Naive thymus-derived CD4-positive, alpha-beta T cell (primary cell): ENCODE measurements around the gene AP2A1. TPM values are rescaled to one million over a fixed set of nuclear protein-coding genes. Genes with fewer than 3 reads are reported as not detected.

Source experiments
- ATAC-seq: fragments of 150-1000 bp; cut with Tn5 transposase; 2 replicates; pipeline ENCODE4 v1.10.0; 2021; ENCODE audit warnings: mild to moderate bottlenecking, moderate library complexity
- CTCF ChIA-PET: fragments of 350-600 bp; sonication (Branson Sonifier 250); formaldehyde crosslinking; loops from one replicate; lab custom pipeline; 2021; ENCODE audit warnings: antibody characterized with exemption; lab: Charles Lee
- POLR2A ChIA-PET: fragments of 350-600 bp; sonication (Branson Sonifier 250); formaldehyde crosslinking; loops from one replicate; lab custom pipeline; 2021; ENCODE audit warnings: antibody characterized with exemption, inconsistent platforms; lab: Charles Lee
- DNase-seq, 9 donors: peaks; one replicate each; pipeline versions ENCODE4 v3.0.0 to v3.0.0-alpha.2; 2020 to 2022; ENCODE audit warnings: mixed read lengths in 1 of 9
- H3K27ac ChIP-seq: one replicate; pipeline ENCODE4 v1.7.0; 2013; ENCODE audit warnings: mild to moderate bottlenecking, low read depth, low read length, moderate library complexity
- H3K27me3 ChIP-seq, 2 donors: one replicate each; pipeline ENCODE4 v1.7.0; 2013; ENCODE audit warnings: low read length in 2 of 2, mild to moderate bottlenecking in 2 of 2, moderate library complexity in 2 of 2; ENCODE audit not compliant: control insufficient read depth in 2 of 2, insufficient read depth in 2 of 2
- H3K36me3 ChIP-seq, 3 experiments: 1 replicate in 2 of 3; 2 replicates in 1 of 3; pipeline ENCODE4 v1.7.0; 2013; ENCODE audit warnings: low read length in 3 of 3, mild to moderate bottlenecking in 3 of 3, moderate library complexity in 1 of 3; ENCODE audit not compliant: insufficient read depth in 3 of 3, control insufficient read depth in 2 of 3
- H3K4me1 ChIP-seq, 2 donors: one replicate each; pipeline ENCODE4 v1.7.0; 2013; ENCODE audit warnings: low read length in 2 of 2, mild to moderate bottlenecking in 2 of 2, moderate library complexity in 1 of 2; ENCODE audit not compliant: control insufficient read depth in 2 of 2, insufficient read depth in 2 of 2
- H3K4me3 ChIP-seq: 2 replicates; pipeline ENCODE4 v1.7.0; 2013; ENCODE audit warnings: mild to moderate bottlenecking, low read length
- H3K9me3 ChIP-seq, 3 experiments: 1 replicate in 2 of 3; 2 replicates in 1 of 3; pipeline ENCODE4 v1.7.0; 2013; ENCODE audit warnings: low read length in 3 of 3; ENCODE audit not compliant: control insufficient read depth in 2 of 3
- H3K27ac Mint-ChIP-seq, 9 donors: one replicate each; pipeline ENCODE4 v1.8.0; 2020 to 2022; ENCODE audit warnings: mixed read lengths in 9 of 9, mild to moderate bottlenecking in 8 of 9, moderate library complexity in 5 of 9, inconsistent platforms in 2 of 9
- H3K27me3 Mint-ChIP-seq, 5 donors: one replicate each; pipeline ENCODE4 v1.8.0; 2021 to 2022; ENCODE audit warnings: mixed read lengths in 5 of 5, mild to moderate bottlenecking in 1 of 5
- H3K36me3 Mint-ChIP-seq, 5 donors: one replicate each; pipeline ENCODE4 v1.8.0; 2020 to 2022; ENCODE audit warnings: mixed read lengths in 5 of 5, mild to moderate bottlenecking in 3 of 5, inconsistent platforms in 1 of 5
- H3K4me1 Mint-ChIP-seq, 7 donors: one replicate each; pipeline ENCODE4 v1.8.0; 2020 to 2022; ENCODE audit warnings: mixed read lengths in 7 of 7, mild to moderate bottlenecking in 3 of 7, inconsistent platforms in 1 of 7
- H3K4me3 Mint-ChIP-seq, 10 donors: one replicate each; pipeline ENCODE4 v1.8.0; 2020 to 2022; ENCODE audit warnings: mild to moderate bottlenecking in 10 of 10, mixed read lengths in 10 of 10, moderate library complexity in 6 of 10, inconsistent platforms in 2 of 10
- H3K9me3 Mint-ChIP-seq, 11 donors: one replicate each; pipeline ENCODE4 v1.8.0; 2020 to 2022; ENCODE audit warnings: mixed read lengths in 11 of 11, mild to moderate bottlenecking in 4 of 11, inconsistent platforms in 1 of 11, moderate library complexity in 1 of 11
- intact Hi-C, 2 donors: fragments of 100-400 bp; cut with micrococcal nuclease; formaldehyde crosslinking; loops; one replicate each; pipeline ENCODE4 v1.15.1; 2023
- polyA plus RNA-seq, 2 donors: library from polyadenylated mRNA; unstranded; fragments of 300-500 nt; fragmentation: Illumina TruSeq; gene quantifications; one replicate each; pipeline ENCODE4 v1.2.3, GENCODE V29; 2021
- total RNA-seq, 6 experiments: library from RNA in 5 of 6; stranded (reverse) in 5 of 6; gene quantifications; 1 replicate in 5 of 6; 2 replicates in 1 of 6; pipeline ENCODE4 v1.2.3 and lab custom pipeline; 2021 to 2026

AP2A1 gene
- total and polyA plus RNA-seq, 7 experiments from 2014 or later, result 3.8 to 83.3 (median 52.7) TPM

- H3K27ac ChIP-seq, result no peak overlapping the region
- POLR2A ChIA-PET, result interaction anchor here (0.7 kb wide), 1 partner anchor 11 kb away, joined by 5 read pairs; no protein-coding TSS in a partner anchor
Observed at GRCh38 chr19:49793561-49793840, 26.7 kb downstream of the AP2A1 start.

GRCh38 chr19:49795615-49796014 is 28.8 kb downstream of the AP2A1 start:
- peaks cover 4 to 88% (median 12%) of the 10 kb centered on the region in 3 experiments for H3K36me3 ChIP-seq
- no peak overlapping the region for H3K27ac ChIP-seq
- ATAC-seq (no peak), DNase-seq (no peak)
- POLR2A ChIA-PET, result no interaction called here
- Mint-ChIP-seq H3K9me3 (no peaks in the 10 kb centered on the region), H3K4me3 (no peak overlapping the region), H3K27me3 (no peaks in the 10 kb centered on the region), H3K36me3 (peaks cover 5 to 35% (median 8%) of the 10 kb centered on the region in 5 donors), H3K27ac (no peak overlapping the region), H3K4me1 (peaks cover 0 to 5% (median 0%) of the 10 kb centered on the region in 7 donors)
- CTCF ChIA-PET, result no interaction called here
- no peak overlapping the region for H3K4me3 ChIP-seq
- no peaks in the 10 kb centered on the region for H3K27me3 ChIP-seq
- intact Hi-C loops, result no loop called here
- H3K4me1 ChIP-seq, result no peaks in the 10 kb centered on the region
- H3K9me3 ChIP-seq, result no peaks in the 10 kb centered on the region

More at GRCh38 chr19:49793561-49793840, 26.7 kb downstream of the AP2A1 start:
- Mint-ChIP-seq H3K36me3 (peaks cover 10 to 40% (median 12%) of the 10 kb centered on the region in 5 donors), H3K27ac (peak overlapping the region in 1 of 9 donors; percentile 43), H3K9me3 (no peaks in the 10 kb centered on the region), H3K4me1 (peaks cover 0 to 10% (median under 1%) of the 10 kb centered on the region in 7 donors), H3K4me3 (no peak overlapping the region), H3K27me3 (no peaks in the 10 kb centered on the region)
- Histone ChIP-seq H3K36me3 (peaks cover 4 to 85% (median 13%) of the 10 kb centered on the region in 3 experiments), H3K9me3 (no peaks in the 10 kb centered on the region), H3K4me1 (no peaks in the 10 kb centered on the region), H3K4me3 (no peak overlapping the region), H3K27me3 (no peaks in the 10 kb centered on the region)
- DNase-seq (no peak), ATAC-seq (no peak)
- CTCF ChIA-PET, result no interaction called here
- intact Hi-C loops, result no loop called here

- DNase-seq (no peak), ATAC-seq (no peak)
- intact Hi-C loops, result no loop called here
Observed at GRCh38 chr19:49798574-49798973, 31.8 kb downstream of the AP2A1 start.

GRCh38 chr19:49799271-49799797 is 32.5 kb downstream of the AP2A1 start:
- H3K9me3 Mint-ChIP-seq, result no peaks in the 10 kb centered on the region
- Histone ChIP-seq H3K27me3 (no peaks in the 10 kb centered on the region), H3K4me3 (no peak overlapping the region), H3K36me3 (peaks cover 4 to 91% (median 11%) of the 10 kb centered on the region in 3 experiments), H3K27ac (no peak overlapping the region), H3K4me1 (no peaks in the 10 kb centered on the region), H3K9me3 (no peaks in the 10 kb centered on the region)
- no peak overlapping the region for H3K27ac Mint-ChIP-seq
- peaks cover 0 to 5% (median 0%) of the 10 kb centered on the region in 7 donors for H3K4me1 Mint-ChIP-seq
- POLR2A ChIA-PET, result no interaction called here
- no peaks in the 10 kb centered on the region for H3K27me3 Mint-ChIP-seq
- CTCF ChIA-PET, result no interaction called here
- peaks cover 6 to 38% (median 12%) of the 10 kb centered on the region in 5 donors for H3K36me3 Mint-ChIP-seq
- ATAC-seq (no peak), DNase-seq (no peak)
- H3K4me3 Mint-ChIP-seq, result no peak overlapping the region
- intact Hi-C loops, result no loop called here

More at GRCh38 chr19:49798574-49798973, 31.8 kb downstream of the AP2A1 start:
- peaks cover 4 to 91% (median 15%) of the 10 kb centered on the region in 3 experiments for H3K36me3 ChIP-seq
- Mint-ChIP-seq H3K27ac (no peak overlapping the region), H3K27me3 (no peaks in the 10 kb centered on the region), H3K36me3 (peaks cover 6 to 35% (median 10%) of the 10 kb centered on the region in 5 donors), H3K9me3 (no peaks in the 10 kb centered on the region), H3K4me1 (peaks cover 0 to 5% (median 0%) of the 10 kb centered on the region in 7 donors), H3K4me3 (no peak overlapping the region)
- POLR2A ChIA-PET, result interaction anchor here (0.6 kb wide), 1 partner anchor 130 kb away, joined by 4 read pairs; no protein-coding TSS in a partner anchor
- H3K4me1 ChIP-seq, result no peaks in the 10 kb centered on the region
- H3K27me3 ChIP-seq, result no peaks in the 10 kb centered on the region
- no peak overlapping the region for H3K4me3 ChIP-seq
- H3K27ac ChIP-seq, result no peak overlapping the region
- H3K9me3 ChIP-seq, result no peaks in the 10 kb centered on the region
- CTCF ChIA-PET, result no interaction called here

GRCh38 chr19:49799798-49800376 is 33.1 kb downstream of the AP2A1 start:
- H3K4me3 Mint-ChIP-seq, result no peak overlapping the region
- ChIA-PET POLR2A (no interaction called here), CTCF (no interaction called here)
- intact Hi-C loops, result no loop called here
- no peaks in the 10 kb centered on the region for H3K27me3 Mint-ChIP-seq
- no peaks in the 10 kb centered on the region for H3K9me3 Mint-ChIP-seq
- peaks cover 0 to 5% (median 0%) of the 10 kb centered on the region in 7 donors for H3K4me1 Mint-ChIP-seq
- H3K4me3 ChIP-seq, result no peak overlapping the region
- H3K36me3 ChIP-seq, result peaks cover 1 to 86% (median 8%) of the 10 kb centered on the region in 3 experiments
- DNase-seq, result no peak
- no peaks in the 10 kb centered on the region for H3K4me1 ChIP-seq
- ATAC-seq, result peak; percentile 51
- no peaks in the 10 kb centered on the region for H3K27me3 ChIP-seq
- no peaks in the 10 kb centered on the region for H3K9me3 ChIP-seq
- no peak overlapping the region for H3K27ac Mint-ChIP-seq
- H3K36me3 Mint-ChIP-seq, result peaks cover 6 to 35% (median 12%) of the 10 kb centered on the region in 5 donors
- no peak overlapping the region for H3K27ac ChIP-seq

- Mint-ChIP-seq H3K36me3 (peaks cover 6 to 30% (median 12%) of the 10 kb centered on the region in 5 donors), H3K4me3 (no peak overlapping the region), H3K27me3 (no peaks in the 10 kb centered on the region), H3K27ac (no peak overlapping the region), H3K9me3 (no peaks in the 10 kb centered on the region), H3K4me1 (peaks cover 0 to 5% (median 0%) of the 10 kb centered on the region in 7 donors)
- DNase-seq, result no peak
- H3K4me3 ChIP-seq, result no peak overlapping the region
- no peaks in the 10 kb centered on the region for H3K4me1 ChIP-seq
- H3K36me3 ChIP-seq, result peaks cover 0 to 78% (median 8%) of the 10 kb centered on the region in 3 experiments
- H3K27me3 ChIP-seq, result no peaks in the 10 kb centered on the region
- ChIA-PET CTCF (no interaction called here), POLR2A (no interaction called here)
- intact Hi-C loops, result no loop called here
- no peak for ATAC-seq
- no peak overlapping the region for H3K27ac ChIP-seq
- H3K9me3 ChIP-seq, result no peaks in the 10 kb centered on the region
Observed at GRCh38 chr19:49800771-49801170, 34.0 kb downstream of the AP2A1 start.
